ENCODE data around the gene RBM25. TPM values are rescaled to one million over a fixed set of nuclear protein-coding genes. Genes with fewer than 3 reads are reported as not detected.
A peak's percentile ranks its signal among the peaks of the same experiment; 100 is the strongest.

The RBM25 gene
- total RNA-seq, 4 donors from 2014 or later = 73.2 to 364 (median 86.0) TPM

- peaks cover 0 to 41% (median 0%) of the 10 kb centered on the region in 3 donors for H3K36me3 ChIP-seq
- no peak overlapping the region for H3K4me3 ChIP-seq
- H3K27me3 ChIP-seq = no peaks in the 10 kb centered on the region
- no peak overlapping the region for H3K27ac ChIP-seq
- no peak for TF ChIP-seq CTCF (IDR thresholded peaks at IDR 0.05)
- H3K4me1 ChIP-seq = no peaks in the 10 kb centered on the region
- DNase-seq = no peak
- no peaks in the 10 kb centered on the region for H3K9me3 ChIP-seq
Measured at GRCh38 chr14:73125746-73126145, 67.4 kb downstream of the RBM25 start.

GRCh38 chr14:73133795-73134194, 75.5 kb downstream of the RBM25 start:
- no peak overlapping the region for H3K27ac ChIP-seq
- no peak overlapping the region for H3K4me3 ChIP-seq
- H3K27me3 ChIP-seq = no peaks in the 10 kb centered on the region
- no peak for DNase-seq
- H3K36me3 ChIP-seq = no peaks in the 10 kb centered on the region
- H3K4me1 ChIP-seq = peaks cover 0 to 14% (median 7%) of the 10 kb centered on the region in 4 donors
- H3K9me3 ChIP-seq = no peaks in the 10 kb centered on the region
- TF ChIP-seq POLR2A (IDR thresholded peaks at IDR 0.05) (no peak), CTCF (IDR thresholded peaks at IDR 0.05) (no peak)

GRCh38 chr14:73136085-73136386, 77.7 kb downstream of the RBM25 start:
- H3K36me3 ChIP-seq = no peaks in the 10 kb centered on the region
- peaks cover 0 to 18% (median 7%) of the 10 kb centered on the region in 4 donors for H3K4me1 ChIP-seq
- no peaks in the 10 kb centered on the region for H3K9me3 ChIP-seq
- no peak for DNase-seq
- no peaks in the 10 kb centered on the region for H3K27me3 ChIP-seq
- H3K27ac ChIP-seq = peak overlapping the region; percentile 96 to 100 (median 99)
- H3K4me3 ChIP-seq = peak overlapping the region; percentile 78 to 91 (median 88)
- TF ChIP-seq CTCF (IDR thresholded peaks at IDR 0.05) = no peak
- TF ChIP-seq POLR2A (IDR thresholded peaks at IDR 0.05) = no peak

GRCh38 chr14:73136387-73137225, 78.3 kb downstream of the RBM25 start, which contains the start of gene PSEN1:
PSEN1 (plus strand) TSS chr14:73136507; CDS start chr14:73148020, 11,513 bp downstream.
- H3K27ac ChIP-seq = peak within 1 kb of the TSS; percentile 96 to 100 (median 99)
- TF ChIP-seq POLR2A (IDR thresholded peaks at IDR 0.05) = peak; percentile 82 to 94
- no peak for TF ChIP-seq CTCF (IDR thresholded peaks at IDR 0.05)
- H3K4me1 ChIP-seq = peaks cover 0 to 18% (median 8%) of the 10 kb centered on the region in 4 donors
- H3K27me3 ChIP-seq = no peaks in the 10 kb centered on the region
- DNase-seq = peak; percentile 99
- peak within 1 kb of the TSS; percentile 78 to 91 (median 88) for H3K4me3 ChIP-seq
- no peaks in the 10 kb centered on the region for H3K9me3 ChIP-seq
- H3K36me3 ChIP-seq = no peaks in the 10 kb centered on the region

GRCh38 chr14:73140811-73141323, 82.5 kb downstream of the RBM25 start:
- no peaks in the 10 kb centered on the region for H3K36me3 ChIP-seq
- no peak overlapping the region for H3K4me3 ChIP-seq
- no peak for DNase-seq
- H3K4me1 ChIP-seq = peaks cover 0 to 26% (median 8%) of the 10 kb centered on the region in 4 donors
- H3K27ac ChIP-seq = no peak overlapping the region
- TF ChIP-seq CTCF (IDR thresholded peaks at IDR 0.05) (no peak), POLR2A (IDR thresholded peaks at IDR 0.05) (no peak)
- no peaks in the 10 kb centered on the region for H3K27me3 ChIP-seq
- no peaks in the 10 kb centered on the region for H3K9me3 ChIP-seq
